ENCODE results near the gene CCL16.
A peak's percentile ranks its signal among the peaks of the same experiment; 100 is the strongest.

Gene CCL16

GRCh38 chr17:35969558-35970380, 11.5 kb downstream of the CCL16 start:
- Histone ChIP-seq H3K9ac (ENCODE audit: low read length in 2 of 2) (no peak overlapping the region), H3K9me3 (ENCODE audit: control insufficient read depth in 2 of 2, low read length in 2 of 2) (no peaks in the 10 kb centered on the region), H3K27me3 (ENCODE audit: control insufficient read depth in 1 of 2, insufficient read depth in 2 of 2, low read length in 2 of 2) (peaks cover 0 to 4% of the 10 kb centered on the region in 2 donors), H3K27ac (ENCODE audit: low read length) (no peak overlapping the region), H3K4me3 (ENCODE audit: low read length in 2 of 2) (no peak overlapping the region), H3K36me3 (ENCODE audit: control insufficient read depth in 2 of 2, insufficient read depth in 2 of 2, low read length in 2 of 2) (no peaks in the 10 kb centered on the region), H3K4me1 (ENCODE audit: control insufficient read depth, insufficient read depth, low read length) (no peaks in the 10 kb centered on the region)

GRCh38 chr17:35968520-35969054, 12.7 kb downstream of the CCL16 start:
- no peak overlapping the region for H3K4me3 ChIP-seq (ENCODE audit: low read length in 2 of 2)
- H3K9me3 ChIP-seq (ENCODE audit: control insufficient read depth in 2 of 2, low read length in 2 of 2), result no peaks in the 10 kb centered on the region
- no peak overlapping the region for H3K27ac ChIP-seq (ENCODE audit: low read length)
- H3K9ac ChIP-seq (ENCODE audit: low read length in 2 of 2), result no peak overlapping the region
- no peaks in the 10 kb centered on the region for H3K36me3 ChIP-seq (ENCODE audit: control insufficient read depth in 2 of 2, insufficient read depth in 2 of 2, low read length in 2 of 2)
- H3K27me3 ChIP-seq (ENCODE audit: control insufficient read depth in 1 of 2, insufficient read depth in 2 of 2, low read length in 2 of 2), result peaks cover 0 to 4% of the 10 kb centered on the region in 2 donors
- H3K4me1 ChIP-seq (ENCODE audit: control insufficient read depth, insufficient read depth, low read length), result no peaks in the 10 kb centered on the region

GRCh38 chr17:35965272-35965671, 16.0 kb downstream of the CCL16 start:
- no peaks in the 10 kb centered on the region for H3K9me3 ChIP-seq (ENCODE audit: control insufficient read depth in 2 of 2, low read length in 2 of 2)
- H3K4me3 ChIP-seq (ENCODE audit: low read length in 2 of 2), result no peak overlapping the region
- H3K36me3 ChIP-seq (ENCODE audit: control insufficient read depth in 2 of 2, insufficient read depth in 2 of 2, low read length in 2 of 2), result no peaks in the 10 kb centered on the region

GRCh38 chr17:35963663-35964062, 17.6 kb downstream of the CCL16 start:
- H3K27me3 ChIP-seq (ENCODE audit: control insufficient read depth in 1 of 2, insufficient read depth in 2 of 2, low read length in 2 of 2), result no peaks in the 10 kb centered on the region
- no peaks in the 10 kb centered on the region for H3K36me3 ChIP-seq (ENCODE audit: control insufficient read depth in 2 of 2, insufficient read depth in 2 of 2, low read length in 2 of 2)
- no peak overlapping the region for H3K4me3 ChIP-seq (ENCODE audit: low read length in 2 of 2)
- no peak overlapping the region for H3K27ac ChIP-seq (ENCODE audit: low read length)
- H3K9me3 ChIP-seq (ENCODE audit: control insufficient read depth in 2 of 2, low read length in 2 of 2), result no peaks in the 10 kb centered on the region
- no peaks in the 10 kb centered on the region for H3K4me1 ChIP-seq (ENCODE audit: control insufficient read depth, insufficient read depth, low read length)
- H3K9ac ChIP-seq (ENCODE audit: low read length in 2 of 2), result no peak overlapping the region

More at GRCh38 chr17:35965272-35965671, 16.0 kb downstream of the CCL16 start:
- H3K4me1 ChIP-seq (ENCODE audit: control insufficient read depth, insufficient read depth, low read length), result no peaks in the 10 kb centered on the region
- H3K27ac ChIP-seq (ENCODE audit: low read length), result no peak overlapping the region
- H3K9ac ChIP-seq (ENCODE audit: low read length in 2 of 2), result no peak overlapping the region
- peaks cover 0 to 2% of the 10 kb centered on the region in 2 donors for H3K27me3 ChIP-seq (ENCODE audit: control insufficient read depth in 1 of 2, insufficient read depth in 2 of 2, low read length in 2 of 2)

GRCh38 chr17:35953720-35954119, 27.6 kb downstream of the CCL16 start:
- H3K4me3 ChIP-seq (ENCODE audit: low read length in 2 of 2), result no peak overlapping the region
- no peak overlapping the region for H3K9ac ChIP-seq (ENCODE audit: low read length in 2 of 2)
- H3K4me1 ChIP-seq (ENCODE audit: control insufficient read depth, insufficient read depth, low read length), result no peaks in the 10 kb centered on the region
- H3K36me3 ChIP-seq (ENCODE audit: control insufficient read depth in 2 of 2, insufficient read depth in 2 of 2, low read length in 2 of 2), result no peaks in the 10 kb centered on the region
- H3K27me3 ChIP-seq (ENCODE audit: control insufficient read depth in 1 of 2, insufficient read depth in 2 of 2, low read length in 2 of 2), result no peaks in the 10 kb centered on the region
- H3K9me3 ChIP-seq (ENCODE audit: control insufficient read depth in 2 of 2, low read length in 2 of 2), result no peaks in the 10 kb centered on the region
- H3K27ac ChIP-seq (ENCODE audit: low read length), result no peak overlapping the region

GRCh38 chr17:35949401-35949800, 31.9 kb downstream of the CCL16 start:
- Histone ChIP-seq H3K4me1 (ENCODE audit: control insufficient read depth, insufficient read depth, low read length) (no peaks in the 10 kb centered on the region), H3K27me3 (ENCODE audit: control insufficient read depth in 1 of 2, insufficient read depth in 2 of 2, low read length in 2 of 2) (no peaks in the 10 kb centered on the region), H3K27ac (ENCODE audit: low read length) (no peak overlapping the region), H3K36me3 (ENCODE audit: control insufficient read depth in 2 of 2, insufficient read depth in 2 of 2, low read length in 2 of 2) (no peaks in the 10 kb centered on the region), H3K4me3 (ENCODE audit: low read length in 2 of 2) (no peak overlapping the region), H3K9ac (ENCODE audit: low read length in 2 of 2) (no peak overlapping the region), H3K9me3 (ENCODE audit: control insufficient read depth in 2 of 2, low read length in 2 of 2) (no peaks in the 10 kb centered on the region)

GRCh38 chr17:35948092-35948491, 33.2 kb downstream of the CCL16 start:
- H3K4me1 ChIP-seq (ENCODE audit: control insufficient read depth, insufficient read depth, low read length), result no peaks in the 10 kb centered on the region
- H3K27ac ChIP-seq (ENCODE audit: low read length), result no peak overlapping the region
- H3K9me3 ChIP-seq (ENCODE audit: control insufficient read depth in 2 of 2, low read length in 2 of 2), result no peaks in the 10 kb centered on the region
- H3K27me3 ChIP-seq (ENCODE audit: control insufficient read depth in 1 of 2, insufficient read depth in 2 of 2, low read length in 2 of 2), result no peaks in the 10 kb centered on the region
- H3K36me3 ChIP-seq (ENCODE audit: control insufficient read depth in 2 of 2, insufficient read depth in 2 of 2, low read length in 2 of 2), result no peaks in the 10 kb centered on the region
- H3K9ac ChIP-seq (ENCODE audit: low read length in 2 of 2), result no peak overlapping the region
- H3K4me3 ChIP-seq (ENCODE audit: low read length in 2 of 2), result no peak overlapping the region

- H3K4me3 ChIP-seq (ENCODE audit: low read length in 2 of 2), result peak overlapping the region in 1 of 2 donors; percentile 22
- no peaks in the 10 kb centered on the region for H3K9me3 ChIP-seq (ENCODE audit: control insufficient read depth in 2 of 2, low read length in 2 of 2)
- no peaks in the 10 kb centered on the region for H3K4me1 ChIP-seq (ENCODE audit: control insufficient read depth, insufficient read depth, low read length)
- no peaks in the 10 kb centered on the region for H3K27me3 ChIP-seq (ENCODE audit: control insufficient read depth in 1 of 2, insufficient read depth in 2 of 2, low read length in 2 of 2)
- no peak overlapping the region for H3K9ac ChIP-seq (ENCODE audit: low read length in 2 of 2)
- no peak overlapping the region for H3K27ac ChIP-seq (ENCODE audit: low read length)
- H3K36me3 ChIP-seq (ENCODE audit: control insufficient read depth in 2 of 2, insufficient read depth in 2 of 2, low read length in 2 of 2), result no peaks in the 10 kb centered on the region
Observed at GRCh38 chr17:35947156-35947585, 34.1 kb downstream of the CCL16 start.

- no peak overlapping the region for H3K9ac ChIP-seq (ENCODE audit: low read length in 2 of 2)
- H3K4me3 ChIP-seq (ENCODE audit: low read length in 2 of 2), result no peak overlapping the region
- H3K4me1 ChIP-seq (ENCODE audit: control insufficient read depth, insufficient read depth, low read length), result no peaks in the 10 kb centered on the region
- no peaks in the 10 kb centered on the region for H3K27me3 ChIP-seq (ENCODE audit: control insufficient read depth in 1 of 2, insufficient read depth in 2 of 2, low read length in 2 of 2)
- no peaks in the 10 kb centered on the region for H3K36me3 ChIP-seq (ENCODE audit: control insufficient read depth in 2 of 2, insufficient read depth in 2 of 2, low read length in 2 of 2)
- H3K27ac ChIP-seq (ENCODE audit: low read length), result no peak overlapping the region
- H3K9me3 ChIP-seq (ENCODE audit: control insufficient read depth in 2 of 2, low read length in 2 of 2), result no peaks in the 10 kb centered on the region
Observed at GRCh38 chr17:35944151-35944550, 37.1 kb downstream of the CCL16 start.

GRCh38 chr17:35943537-35943936, 37.8 kb downstream of the CCL16 start, which contains the start of gene LYZL6:
TSS of gene LYZL6 (minus strand) at chr17:35943713. CDS start at chr17:35939356, 4,357 bp downstream.
- Histone ChIP-seq H3K36me3 (ENCODE audit: control insufficient read depth in 2 of 2, insufficient read depth in 2 of 2, low read length in 2 of 2) (no peaks in the 10 kb centered on the region), H3K9ac (ENCODE audit: low read length in 2 of 2) (no peak within 1 kb of the TSS), H3K4me3 (ENCODE audit: low read length in 2 of 2) (no peak within 1 kb of the TSS), H3K27me3 (ENCODE audit: control insufficient read depth in 1 of 2, insufficient read depth in 2 of 2, low read length in 2 of 2) (no peaks in the 10 kb centered on the region), H3K4me1 (ENCODE audit: control insufficient read depth, insufficient read depth, low read length) (no peaks in the 10 kb centered on the region), H3K27ac (ENCODE audit: low read length) (no peak within 1 kb of the TSS), H3K9me3 (ENCODE audit: control insufficient read depth in 2 of 2, low read length in 2 of 2) (no peaks in the 10 kb centered on the region)
